ENCODE data around the gene UACA. TPM values are rescaled to one million over a fixed set of nuclear protein-coding genes. Genes with fewer than 3 reads are reported as not detected.

UACA gene
- total RNA-seq, 2 donors from 2014 or later: 49.7 to 67.1 TPM

GRCh38 chr15:70643783-70644125 lies 119.6 kb downstream of the UACA start:
- TF ChIP-seq, protein P1, sequence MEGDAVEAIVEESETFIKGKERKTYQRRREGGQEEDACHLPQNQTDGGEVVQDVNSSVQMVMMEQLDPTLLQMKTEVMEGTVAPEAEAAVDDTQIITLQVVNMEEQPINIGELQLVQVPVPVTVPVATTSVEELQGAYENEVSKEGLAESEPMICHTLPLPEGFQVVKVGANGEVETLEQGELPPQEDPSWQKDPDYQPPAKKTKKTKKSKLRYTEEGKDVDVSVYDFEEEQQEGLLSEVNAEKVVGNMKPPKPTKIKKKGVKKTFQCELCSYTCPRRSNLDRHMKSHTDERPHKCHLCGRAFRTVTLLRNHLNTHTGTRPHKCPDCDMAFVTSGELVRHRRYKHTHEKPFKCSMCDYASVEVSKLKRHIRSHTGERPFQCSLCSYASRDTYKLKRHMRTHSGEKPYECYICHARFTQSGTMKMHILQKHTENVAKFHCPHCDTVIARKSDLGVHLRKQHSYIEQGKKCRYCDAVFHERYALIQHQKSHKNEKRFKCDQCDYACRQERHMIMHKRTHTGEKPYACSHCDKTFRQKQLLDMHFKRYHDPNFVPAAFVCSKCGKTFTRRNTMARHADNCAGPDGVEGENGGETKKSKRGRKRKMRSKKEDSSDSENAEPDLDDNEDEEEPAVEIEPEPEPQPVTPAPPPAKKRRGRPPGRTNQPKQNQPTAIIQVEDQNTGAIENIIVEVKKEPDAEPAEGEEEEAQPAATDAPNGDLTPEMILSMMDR (conservative IDR thresholded peaks at IDR 0.05): no peak
- H3K27ac Mint-ChIP-seq: no peak overlapping the region
- no peaks in the 10 kb centered on the region for H3K27me3 Mint-ChIP-seq (ENCODE audit: insufficient read depth)

DNA sequence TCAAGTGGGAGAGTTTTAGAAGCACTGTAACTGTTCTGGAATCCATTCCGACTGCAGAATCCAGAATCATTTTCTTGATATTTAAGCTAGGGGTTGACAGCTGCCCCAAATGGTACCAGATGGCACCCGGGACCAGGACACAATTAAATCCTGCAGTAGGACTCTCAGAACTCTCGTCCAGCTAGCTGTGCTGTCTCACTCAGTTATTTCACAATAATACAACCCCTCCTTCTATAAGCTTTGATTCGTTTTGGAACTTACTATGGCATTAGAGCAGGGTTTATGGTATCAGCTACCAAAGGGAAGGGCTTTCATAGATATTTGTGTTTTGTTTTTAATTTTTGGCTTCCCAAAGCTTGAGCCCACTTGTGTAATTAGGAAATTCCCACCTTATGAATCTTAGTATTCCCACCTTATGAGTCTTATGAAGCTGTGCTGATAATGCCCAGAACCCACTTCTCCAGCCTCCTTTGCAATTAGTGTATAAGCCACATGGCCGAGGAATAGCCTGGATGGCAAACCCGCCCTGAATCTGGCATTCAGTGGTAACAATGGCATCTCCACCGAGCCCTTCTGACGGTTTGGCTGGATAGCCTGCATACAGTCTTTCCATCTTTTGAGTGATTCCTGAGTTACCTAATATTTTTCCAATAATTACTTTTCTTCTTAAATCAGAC lies 120.1 kb downstream of the UACA start:
- H3K4me1 Mint-ChIP-seq: peaks cover 4% of the 10 kb centered on the region
- H3K27me3 Mint-ChIP-seq (ENCODE audit: insufficient read depth): no peaks in the 10 kb centered on the region
- no peaks in the 10 kb centered on the region for H3K9me3 Mint-ChIP-seq
- WGBS, 2 experiments (ENCODE audit: insufficient coverage in 1 of 2, insufficient read length in 1 of 2): 89 to 94% methylated on average over 3 to 8 of the region's 8 CpGs
- no peak overlapping the region for H3K4me3 ChIP-seq (ENCODE audit: low read length)
- no peak overlapping the region for H3K27ac Mint-ChIP-seq
- no peaks in the 10 kb centered on the region for H3K36me3 ChIP-seq (ENCODE audit: control insufficient read depth, insufficient read depth, low read length)
- DNase-seq: no peak
- no peak overlapping the region for H3K27ac ChIP-seq (ENCODE audit: low read depth, low read length)
- no peaks in the 10 kb centered on the region for H3K27me3 ChIP-seq (ENCODE audit: control insufficient read depth, insufficient read depth, low read length, poor library complexity, severe bottlenecking)
- H3K4me1 ChIP-seq (ENCODE audit: control insufficient read depth, insufficient read depth, low read length): peaks cover 3% of the 10 kb centered on the region
- H3K36me3 Mint-ChIP-seq (ENCODE audit: low read depth): no peaks in the 10 kb centered on the region
- no peaks in the 10 kb centered on the region for H3K9me3 ChIP-seq (ENCODE audit: control insufficient read depth, low read length)
- no peak overlapping the region for H3K4me3 Mint-ChIP-seq
- no peak overlapping the region for H3K9ac ChIP-seq (ENCODE audit: extremely low read depth, low read length, poor library complexity, severe bottlenecking)
- TF ChIP-seq, protein P1 (conservative IDR thresholded peaks at IDR 0.05): no peak

More at GRCh38 chr15:70643783-70644125, 119.6 kb downstream of the UACA start:
- Mint-ChIP-seq H3K4me3 (no peak overlapping the region), H3K36me3 (ENCODE audit: low read depth) (no peaks in the 10 kb centered on the region), H3K4me1 (peaks cover 4% of the 10 kb centered on the region), H3K9me3 (no peaks in the 10 kb centered on the region)
- H3K27ac ChIP-seq (ENCODE audit: low read depth, low read length): no peak overlapping the region
- no peak for DNase-seq
- no peaks in the 10 kb centered on the region for H3K9me3 ChIP-seq (ENCODE audit: control insufficient read depth, low read length)
- WGBS, 2 experiments (ENCODE audit: insufficient coverage in 1 of 2, insufficient read length in 1 of 2): 71% methylated on average over 1 of the region's 1 CpG; no CpG with 5 or more reads in 1 of the 2 experiments
- H3K9ac ChIP-seq (ENCODE audit: extremely low read depth, low read length, poor library complexity, severe bottlenecking): no peak overlapping the region
- H3K36me3 ChIP-seq (ENCODE audit: control insufficient read depth, insufficient read depth, low read length): no peaks in the 10 kb centered on the region
- peaks cover 3% of the 10 kb centered on the region for H3K4me1 ChIP-seq (ENCODE audit: control insufficient read depth, insufficient read depth, low read length)
- H3K4me3 ChIP-seq (ENCODE audit: low read length): no peak overlapping the region
- no peaks in the 10 kb centered on the region for H3K27me3 ChIP-seq (ENCODE audit: control insufficient read depth, insufficient read depth, low read length, poor library complexity, severe bottlenecking)

DNA sequence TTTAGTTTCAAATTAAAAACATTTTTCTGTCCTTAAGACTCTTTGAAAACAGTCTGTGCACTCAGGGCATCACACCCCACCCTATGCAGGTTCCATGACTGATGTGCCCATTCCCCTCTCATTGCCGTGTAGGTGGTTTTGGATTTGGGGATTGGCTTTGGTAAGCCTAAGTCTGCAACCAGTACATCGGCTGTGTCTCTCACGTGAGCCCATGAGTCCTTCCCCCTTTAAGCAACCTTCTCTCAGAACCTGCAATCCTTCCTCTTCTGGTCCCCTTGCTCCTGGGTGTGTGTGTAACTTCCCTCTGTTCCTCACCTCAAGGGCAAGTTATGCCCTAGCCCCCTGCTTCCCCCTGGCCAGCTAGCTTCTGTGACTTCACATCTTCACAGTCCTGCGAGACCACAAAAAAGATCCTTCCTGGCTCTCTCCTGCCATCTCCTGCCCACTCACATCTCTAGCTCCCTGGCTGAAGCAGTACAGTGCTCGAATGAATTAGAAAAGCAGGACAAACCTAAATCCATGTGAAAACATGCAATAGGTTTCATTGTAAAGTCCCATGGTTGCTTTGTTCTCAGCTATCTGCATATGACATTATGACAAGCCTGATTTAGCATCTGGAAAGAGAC lies 126.7 kb downstream of the UACA start:
- Mint-ChIP-seq H3K4me3 (no peak overlapping the region), H3K27ac (peak overlapping the region; percentile 14), H3K9me3 (no peaks in the 10 kb centered on the region), H3K4me1 (peaks cover 23% of the 10 kb centered on the region), H3K27me3 (ENCODE audit: insufficient read depth) (no peaks in the 10 kb centered on the region), H3K36me3 (ENCODE audit: low read depth) (no peaks in the 10 kb centered on the region)
- 82 to 83% methylated on average over 2 to 5 of the region's 5 CpGs for WGBS, 2 experiments (ENCODE audit: insufficient coverage in 1 of 2, insufficient read length in 1 of 2)
- no peaks in the 10 kb centered on the region for H3K36me3 ChIP-seq (ENCODE audit: control insufficient read depth, insufficient read depth, low read length)
- no peaks in the 10 kb centered on the region for H3K27me3 ChIP-seq (ENCODE audit: control insufficient read depth, insufficient read depth, low read length, poor library complexity, severe bottlenecking)
- no peaks in the 10 kb centered on the region for H3K9me3 ChIP-seq (ENCODE audit: control insufficient read depth, low read length)
- H3K4me1 ChIP-seq (ENCODE audit: control insufficient read depth, insufficient read depth, low read length): peaks cover 8% of the 10 kb centered on the region
- DNase-seq: peak; percentile 71
- no peak overlapping the region for H3K4me3 ChIP-seq (ENCODE audit: low read length)
- no peak overlapping the region for H3K9ac ChIP-seq (ENCODE audit: extremely low read depth, low read length, poor library complexity, severe bottlenecking)
- TF ChIP-seq, protein P1 (conservative IDR thresholded peaks at IDR 0.05): peak; percentile 70
- H3K27ac ChIP-seq (ENCODE audit: low read depth, low read length): no peak overlapping the region
